CD4-positive, alpha-beta T cell (primary cell): ENCODE results near the gene IL1R1. TPM values are rescaled to one million over a fixed set of nuclear protein-coding genes. Genes with fewer than 3 reads are reported as not detected.

Experiments
- ATAC-seq: fragments of 200-7000 bp; cut with Tn5 transposase; one replicate; pipeline ENCODE4 v1.10.0; 2022; ENCODE audit warnings: mild to moderate bottlenecking; ENCODE audit not compliant: poor library complexity
- CTCF ChIA-PET: fragments of 350-600 bp; sonication (Branson Sonifier 250); formaldehyde crosslinking; loops from one replicate; lab custom pipeline; 2021; ENCODE audit warnings: antibody characterized with exemption, inconsistent platforms; lab: Charles Lee
- POLR2A ChIA-PET: fragments of 350-600 bp; sonication (Branson Sonifier 250); formaldehyde crosslinking; loops from one replicate; lab custom pipeline; 2021; ENCODE audit warnings: antibody characterized with exemption, inconsistent platforms; lab: Charles Lee
- DNase-seq, 14 experiments: peaks; one replicate each; pipeline ENCODE4 v3.0.0-alpha.2; 2013 to 2020; ENCODE audit warnings: mixed read lengths in 2 of 14
- H3K27ac ChIP-seq, 2 donors: one replicate each; pipeline versions ENCODE4 v1.5.1 to v1.7.0; 2013; ENCODE audit warnings: low read length in 2 of 2, low read depth in 1 of 2, mild to moderate bottlenecking in 1 of 2
- H3K27me3 ChIP-seq, 2 experiments: 1 replicate in 1 of 2; 2 replicates in 1 of 2; pipeline versions ENCODE4 v1.6.1 to v1.7.0; 2013; ENCODE audit warnings: low read length in 2 of 2, control low read depth in 1 of 2, mild to moderate bottlenecking in 1 of 2, moderate library complexity in 1 of 2; ENCODE audit not compliant: insufficient read depth in 2 of 2, control insufficient read depth in 1 of 2
- H3K36me3 ChIP-seq: one replicate; pipeline ENCODE4 v1.6.1; 2013; ENCODE audit warnings: low read length, control low read depth; ENCODE audit not compliant: insufficient read depth
- H3K4me1 ChIP-seq: one replicate; pipeline ENCODE4 v1.6.1; 2013; ENCODE audit warnings: low read length, control low read depth; ENCODE audit not compliant: insufficient read depth
- H3K4me3 ChIP-seq: one replicate; pipeline ENCODE4 v1.5.1; 2013; ENCODE audit warnings: mild to moderate bottlenecking, low read length, moderate library complexity
- H3K9me3 ChIP-seq, 2 experiments: 1 replicate in 1 of 2; 2 replicates in 1 of 2; pipeline versions ENCODE4 v1.6.1 to v1.7.0; 2013; ENCODE audit warnings: low read length in 2 of 2, mild to moderate bottlenecking in 2 of 2, control low read depth in 1 of 2, moderate library complexity in 1 of 2; ENCODE audit not compliant: control insufficient read depth in 1 of 2, insufficient read depth in 1 of 2
- H3K27ac Mint-ChIP-seq: one replicate; pipeline ENCODE4 v1.8.0; 2020; ENCODE audit warnings: mixed read lengths
- H3K27me3 Mint-ChIP-seq: one replicate; pipeline ENCODE4 v1.8.0; 2021; ENCODE audit warnings: mixed read lengths
- H3K36me3 Mint-ChIP-seq: one replicate; pipeline ENCODE4 v1.8.0; 2021; ENCODE audit warnings: low read depth, mixed read lengths
- H3K4me1 Mint-ChIP-seq: one replicate; pipeline ENCODE4 v1.8.0; 2021; ENCODE audit warnings: low read depth, mixed read lengths
- H3K4me3 Mint-ChIP-seq: one replicate; pipeline ENCODE4 v1.8.0; 2020; ENCODE audit warnings: mild to moderate bottlenecking, mixed read lengths
- H3K9me3 Mint-ChIP-seq: one replicate; pipeline ENCODE4 v1.8.0; 2020; ENCODE audit warnings: mixed read lengths
- CTCF ChIP-seq: fragments of 200-600 bp; IDR thresholded peaks from one replicate; pipeline ENCODE4 v1.8.0; 2022; ENCODE audit warnings: antibody characterized with exemption, mild to moderate bottlenecking
- intact Hi-C, 2 experiments: fragments of 100-400 bp; cut with DNase I in 1 of 2; cut with micrococcal nuclease in 1 of 2; formaldehyde crosslinking; loops; one replicate each; pipeline versions ENCODE4 v1.15.1 to v1.9.0; 2023 to 2025; cut with DNase I, micrococcal nuclease
- total RNA-seq, 174 experiments: library from RNA in 2 of 174; stranded (reverse) in 2 of 174; gene quantifications; one replicate each; pipeline ENCODE4 v1.2.3 and lab custom pipeline; 2021 to 2026

The IL1R1 gene
- total RNA-seq, 2 experiments from 2014 or later, result 0.22 to 0.49 TPM

- no peak overlapping the region for H3K4me3 ChIP-seq
- Mint-ChIP-seq H3K27ac (no peak overlapping the region), H3K9me3 (no peaks in the 10 kb centered on the region), H3K27me3 (peaks cover 18% of the 10 kb centered on the region), H3K4me3 (no peak overlapping the region), H3K36me3 (no peaks in the 10 kb centered on the region), H3K4me1 (peaks cover 1% of the 10 kb centered on the region)
- no peak overlapping the region for H3K27ac ChIP-seq
- TF ChIP-seq CTCF, result no peak
- H3K4me1 ChIP-seq, result peaks cover under 1% of the 10 kb centered on the region
- H3K27me3 ChIP-seq, result no peaks in the 10 kb centered on the region
- POLR2A ChIA-PET, result no interaction called here
- no peaks in the 10 kb centered on the region for H3K36me3 ChIP-seq
- intact Hi-C loops, result no loop called here
- no peak for DNase-seq
- CTCF ChIA-PET, result no interaction called here
- H3K9me3 ChIP-seq, result no peaks in the 10 kb centered on the region
- no peak for ATAC-seq
Measured at GRCh38 chr2:102177814-102178478, 35.4 kb downstream of the IL1R1 start.

GRCh38 chr2:102179061-102179460, 36.5 kb downstream of the IL1R1 start:
- Mint-ChIP-seq H3K4me1 (no peaks in the 10 kb centered on the region), H3K4me3 (no peak overlapping the region), H3K27ac (no peak overlapping the region), H3K36me3 (no peaks in the 10 kb centered on the region), H3K27me3 (peaks cover 29% of the 10 kb centered on the region), H3K9me3 (no peaks in the 10 kb centered on the region)
- DNase-seq (no peak), ATAC-seq (no peak)
- Histone ChIP-seq H3K4me1 (no peaks in the 10 kb centered on the region), H3K36me3 (no peaks in the 10 kb centered on the region), H3K4me3 (no peak overlapping the region), H3K27me3 (no peaks in the 10 kb centered on the region), H3K9me3 (no peaks in the 10 kb centered on the region), H3K27ac (no peak overlapping the region)
- CTCF ChIA-PET, result no interaction called here
- POLR2A ChIA-PET, result no interaction called here
- TF ChIP-seq CTCF, result no peak
- intact Hi-C loops, result no loop called here

- Mint-ChIP-seq H3K9me3 (no peaks in the 10 kb centered on the region), H3K27me3 (peaks cover 29% of the 10 kb centered on the region), H3K36me3 (no peaks in the 10 kb centered on the region), H3K27ac (no peak overlapping the region), H3K4me1 (no peaks in the 10 kb centered on the region), H3K4me3 (no peak overlapping the region)
- POLR2A ChIA-PET, result no interaction called here
- TF ChIP-seq CTCF, result no peak
- CTCF ChIA-PET, result no interaction called here
- H3K27me3 ChIP-seq, result no peaks in the 10 kb centered on the region
- no peak for DNase-seq
- no peak for ATAC-seq
- H3K27ac ChIP-seq, result no peak overlapping the region
- H3K4me1 ChIP-seq, result no peaks in the 10 kb centered on the region
- no peaks in the 10 kb centered on the region for H3K36me3 ChIP-seq
- H3K9me3 ChIP-seq, result no peaks in the 10 kb centered on the region
- H3K4me3 ChIP-seq, result no peak overlapping the region
- intact Hi-C loops, result no loop called here
Measured at GRCh38 chr2:102179788-102180686, 37.5 kb downstream of the IL1R1 start.
